ENCODE measurements around the gene SYNGR2. TPM values are rescaled to one million over a fixed set of nuclear protein-coding genes. Genes with fewer than 3 reads are reported as not detected.

The SYNGR2 gene
- total RNA-seq, 2 donors from 2014 or later, result 39.2 to 39.6 TPM

- Histone ChIP-seq H3K9ac (ENCODE audit: extremely low read depth, low read length, poor library complexity, severe bottlenecking) (no peak overlapping the region), H3K36me3 (ENCODE audit: control insufficient read depth, insufficient read depth, low read length) (no peaks in the 10 kb centered on the region), H3K9me3 (ENCODE audit: control insufficient read depth, low read length) (no peaks in the 10 kb centered on the region), H3K4me1 (ENCODE audit: control insufficient read depth, insufficient read depth, low read length) (no peaks in the 10 kb centered on the region), H3K27me3 (ENCODE audit: control insufficient read depth, insufficient read depth, low read length, poor library complexity, severe bottlenecking) (no peaks in the 10 kb centered on the region), H3K4me3 (ENCODE audit: low read length) (no peak overlapping the region), H3K27ac (ENCODE audit: low read depth, low read length) (no peak overlapping the region)
- no peak for TF ChIP-seq CTCF (conservative IDR thresholded peaks at IDR 0.05)
- H3K27me3 Mint-ChIP-seq (ENCODE audit: insufficient read depth), result no peaks in the 10 kb centered on the region
- WGBS, 2 experiments (ENCODE audit: insufficient coverage in 1 of 2, insufficient read length in 1 of 2), result 93 to 95% methylated on average over 7 to 10 of the region's 10 CpGs
- H3K27ac Mint-ChIP-seq, result no peak overlapping the region
- no peak overlapping the region for H3K4me3 Mint-ChIP-seq
- no peaks in the 10 kb centered on the region for H3K4me1 Mint-ChIP-seq
- H3K36me3 Mint-ChIP-seq (ENCODE audit: low read depth), result no peaks in the 10 kb centered on the region
- no peak for DNase-seq
- H3K9me3 Mint-ChIP-seq, result no peaks in the 10 kb centered on the region
Observed at GRCh38 chr17:78159575-78160158, 8.7 kb upstream of the SYNGR2 start.

GRCh38 chr17:78163881-78164747, 4.3 kb upstream of the SYNGR2 start:
- Histone ChIP-seq H3K27me3 (ENCODE audit: control insufficient read depth, insufficient read depth, low read length, poor library complexity, severe bottlenecking) (no peaks in the 10 kb centered on the region), H3K9ac (ENCODE audit: extremely low read depth, low read length, poor library complexity, severe bottlenecking) (no peak overlapping the region), H3K27ac (ENCODE audit: low read depth, low read length) (no peak overlapping the region), H3K9me3 (ENCODE audit: control insufficient read depth, low read length) (no peaks in the 10 kb centered on the region), H3K36me3 (ENCODE audit: control insufficient read depth, insufficient read depth, low read length) (no peaks in the 10 kb centered on the region), H3K4me1 (ENCODE audit: control insufficient read depth, insufficient read depth, low read length) (no peaks in the 10 kb centered on the region), H3K4me3 (ENCODE audit: low read length) (no peak overlapping the region)
- 90 to 92% methylated on average over 14 to 22 of the region's 22 CpGs for WGBS, 2 experiments (ENCODE audit: insufficient coverage in 1 of 2, insufficient read length in 1 of 2)
- Mint-ChIP-seq H3K27me3 (ENCODE audit: insufficient read depth) (no peaks in the 10 kb centered on the region), H3K4me3 (no peak overlapping the region), H3K36me3 (ENCODE audit: low read depth) (no peaks in the 10 kb centered on the region), H3K27ac (no peak overlapping the region), H3K9me3 (no peaks in the 10 kb centered on the region), H3K4me1 (peaks cover 2% of the 10 kb centered on the region)
- DNase-seq, result peak; percentile 56
- no peak for TF ChIP-seq CTCF (conservative IDR thresholded peaks at IDR 0.05)

GRCh38 chr17:78164748-78165607, 3.4 kb upstream of the SYNGR2 start:
- no peaks in the 10 kb centered on the region for H3K36me3 Mint-ChIP-seq (ENCODE audit: low read depth)
- H3K9ac ChIP-seq (ENCODE audit: extremely low read depth, low read length, poor library complexity, severe bottlenecking), result no peak overlapping the region
- H3K4me3 Mint-ChIP-seq, result no peak overlapping the region

More at GRCh38 chr17:78164748-78165607, 3.4 kb upstream of the SYNGR2 start:
- Histone ChIP-seq H3K27ac (ENCODE audit: low read depth, low read length) (no peak overlapping the region), H3K4me1 (ENCODE audit: control insufficient read depth, insufficient read depth, low read length) (no peaks in the 10 kb centered on the region), H3K9me3 (ENCODE audit: control insufficient read depth, low read length) (no peaks in the 10 kb centered on the region), H3K27me3 (ENCODE audit: control insufficient read depth, insufficient read depth, low read length, poor library complexity, severe bottlenecking) (no peaks in the 10 kb centered on the region), H3K4me3 (ENCODE audit: low read length) (no peak overlapping the region), H3K36me3 (ENCODE audit: control insufficient read depth, insufficient read depth, low read length) (no peaks in the 10 kb centered on the region)
- WGBS, 2 experiments (ENCODE audit: insufficient coverage in 1 of 2, insufficient read length in 1 of 2), result 95% methylated on average over 12 to 16 of the region's 16 CpGs
- H3K4me1 Mint-ChIP-seq, result peaks cover 2% of the 10 kb centered on the region
- no peaks in the 10 kb centered on the region for H3K9me3 Mint-ChIP-seq
- no peak for TF ChIP-seq CTCF (conservative IDR thresholded peaks at IDR 0.05)
- DNase-seq, result peak; percentile 52
- no peak overlapping the region for H3K27ac Mint-ChIP-seq
- H3K27me3 Mint-ChIP-seq (ENCODE audit: insufficient read depth), result no peaks in the 10 kb centered on the region
